GM21515 (cell line): ENCODE measurements around the gene GNAQ.
"Not testable (repeated sequence)": the region's sequence is repeated elsewhere in the genome, so short reads cannot be mapped to it uniquely, and the experiment has no call there.

Source experiments
- ATAC-seq: cut with Tn5 transposase; IDR thresholded peaks from one replicate; pipeline ENCODE4 v1.9.1; 2021; ENCODE audit not compliant: unreplicated experiment

GNAQ gene

GRCh38 chr9:77789891-77790290 lies 241.7 kb downstream of the GNAQ start:
- no peak for ATAC-seq

- ATAC-seq = no peak
These were observed 246.3 kb downstream of the GNAQ start for GRCh38 chr9:77785341-77785740.

GRCh38 chr9:77783518-77783917 lies 248.1 kb downstream of the GNAQ start:
- ATAC-seq = no peak

- no peak for ATAC-seq
These were observed 252.6 kb downstream of the GNAQ start for GRCh38 chr9:77779010-77779409.

- ATAC-seq = no peak
These were observed 258.2 kb downstream of the GNAQ start for GRCh38 chr9:77773381-77773780.

GRCh38 chr9:77772646-77773045 lies 259.0 kb downstream of the GNAQ start:
- ATAC-seq = no peak

- no peak for ATAC-seq
These were observed 260.4 kb downstream of the GNAQ start for GRCh38 chr9:77771171-77771570.

- ATAC-seq = no peak
These were observed 261.3 kb downstream of the GNAQ start for GRCh38 chr9:77770340-77770739.

GRCh38 chr9:77769246-77769645 lies 262.4 kb downstream of the GNAQ start:
- no peak for ATAC-seq

- ATAC-seq = no peak
These were observed 265.0 kb downstream of the GNAQ start for GRCh38 chr9:77766587-77766986.

- no peak for ATAC-seq
These were observed 265.8 kb downstream of the GNAQ start for GRCh38 chr9:77765781-77766259.

GRCh38 chr9:77764894-77765780 lies 266.5 kb downstream of the GNAQ start:
- ATAC-seq = no peak

GRCh38 chr9:77763566-77763965 lies 268.0 kb downstream of the GNAQ start:
- ATAC-seq = no peak

GRCh38 chr9:77760919-77761318 lies 270.7 kb downstream of the GNAQ start:
- ATAC-seq = not testable (repeated sequence)

- no peak for ATAC-seq
These were observed 272.2 kb downstream of the GNAQ start for GRCh38 chr9:77759391-77759790.

- no peak for ATAC-seq
These were observed 275.2 kb downstream of the GNAQ start for GRCh38 chr9:77756449-77756848.

- ATAC-seq = no peak
These were observed 278.4 kb downstream of the GNAQ start for GRCh38 chr9:77753180-77753579.

- ATAC-seq = no peak
These were observed 279.1 kb downstream of the GNAQ start for GRCh38 chr9:77752554-77752953.

GRCh38 chr9:77751341-77752091 lies 280.1 kb downstream of the GNAQ start:
- no peak for ATAC-seq

- no peak for ATAC-seq
These were observed 280.6 kb downstream of the GNAQ start for GRCh38 chr9:77750981-77751340.

- no peak for ATAC-seq
These were observed 281.3 kb downstream of the GNAQ start for GRCh38 chr9:77750284-77750683.

- no peak for ATAC-seq
These were observed 283.3 kb downstream of the GNAQ start for GRCh38 chr9:77748214-77748772.
